GM10266 (cell line): Measurements from ENCODE around the gene IL12RB1.

Experiments used
- DNase-seq: peaks from one replicate; pipeline ENCODE4 v3.0.0; 2012; ENCODE audit errors: extremely low spot score
- CTCF ChIP-seq: IDR thresholded peaks from 2 replicates; pipeline ENCODE4 v1.5.1; 2012; ENCODE audit warnings: mild to moderate bottlenecking, low read depth; ENCODE audit not compliant: control insufficient read depth, insufficient read depth; ENCODE audit errors: missing control alignments

IL12RB1 gene

DNA sequence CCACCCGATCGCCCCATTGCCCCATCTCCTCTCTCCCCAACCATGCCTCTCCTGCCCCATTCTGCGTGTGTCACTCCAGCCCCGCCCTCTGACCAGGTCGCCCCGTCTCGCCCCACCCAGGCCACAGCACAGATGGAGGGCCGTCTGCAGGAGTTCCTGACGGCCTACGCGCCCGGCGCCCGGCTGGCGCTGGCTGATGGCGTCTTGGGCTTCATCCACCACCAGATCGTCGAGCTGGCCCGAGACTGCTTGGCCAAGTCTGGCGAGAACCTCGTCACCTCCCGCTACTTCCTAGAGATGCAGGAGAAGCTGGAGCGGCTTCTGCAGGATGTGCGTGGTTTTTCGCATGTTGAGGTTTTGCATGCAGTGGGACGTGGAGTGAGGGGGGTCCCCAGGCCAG is 37.1 kb upstream of the IL12RB1 start:
- TF ChIP-seq CTCF = no peak
- DNase-seq = no peak

GRCh38 chr19:18122860-18123795 is 36.4 kb upstream of the IL12RB1 start:
- TF ChIP-seq CTCF = no peak
- no peak for DNase-seq

DNA sequence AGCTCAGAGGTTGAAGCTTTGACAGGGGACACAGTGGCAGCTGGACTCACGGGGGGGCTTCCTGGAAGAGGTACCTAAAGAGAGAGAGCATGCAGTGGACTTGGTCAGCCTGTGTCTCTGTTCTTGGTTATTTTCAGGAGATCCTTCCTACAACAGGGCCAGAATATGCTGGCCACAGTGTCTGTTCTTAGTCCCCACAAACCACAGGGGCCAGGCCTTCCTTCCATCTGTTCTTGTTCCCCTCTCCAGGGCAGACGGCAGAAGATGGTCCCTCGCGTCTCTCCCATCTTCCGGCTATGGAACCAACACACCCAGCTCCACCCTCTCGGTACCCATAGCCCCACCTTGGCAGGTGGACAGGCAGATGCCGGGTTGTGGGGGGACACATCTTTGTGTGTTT is 35.7 kb upstream of the IL12RB1 start:
- no peak for DNase-seq
- no peak for TF ChIP-seq CTCF

GRCh38 chr19:18121166-18121565 is 34.4 kb upstream of the IL12RB1 start:
- DNase-seq = no peak
- no peak for TF ChIP-seq CTCF

- TF ChIP-seq CTCF = no peak
- no peak for DNase-seq
Measured at GRCh38 chr19:18120127-18120526, 33.4 kb upstream of the IL12RB1 start.

DNA sequence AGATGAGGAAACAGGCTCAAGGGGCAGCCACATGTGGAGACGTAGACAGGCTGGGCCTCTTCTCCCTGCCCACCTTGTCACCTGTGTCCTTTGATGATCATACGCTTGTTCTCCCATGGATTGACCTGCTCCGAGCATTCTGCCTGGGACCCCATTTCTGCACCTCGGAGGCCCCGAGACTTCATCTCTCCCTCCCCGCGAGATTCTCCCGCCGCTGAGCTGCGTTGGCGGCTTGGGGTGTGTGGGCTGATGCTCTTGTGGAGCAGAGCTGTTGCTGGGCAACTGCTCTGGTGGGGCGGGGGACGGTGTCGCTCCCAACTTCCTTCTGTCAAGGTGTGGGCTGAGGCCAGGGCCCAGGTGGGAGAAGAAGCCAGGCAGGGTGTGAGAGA is 33.0 kb upstream of the IL12RB1 start:
- DNase-seq = no peak
- no peak for TF ChIP-seq CTCF

DNA sequence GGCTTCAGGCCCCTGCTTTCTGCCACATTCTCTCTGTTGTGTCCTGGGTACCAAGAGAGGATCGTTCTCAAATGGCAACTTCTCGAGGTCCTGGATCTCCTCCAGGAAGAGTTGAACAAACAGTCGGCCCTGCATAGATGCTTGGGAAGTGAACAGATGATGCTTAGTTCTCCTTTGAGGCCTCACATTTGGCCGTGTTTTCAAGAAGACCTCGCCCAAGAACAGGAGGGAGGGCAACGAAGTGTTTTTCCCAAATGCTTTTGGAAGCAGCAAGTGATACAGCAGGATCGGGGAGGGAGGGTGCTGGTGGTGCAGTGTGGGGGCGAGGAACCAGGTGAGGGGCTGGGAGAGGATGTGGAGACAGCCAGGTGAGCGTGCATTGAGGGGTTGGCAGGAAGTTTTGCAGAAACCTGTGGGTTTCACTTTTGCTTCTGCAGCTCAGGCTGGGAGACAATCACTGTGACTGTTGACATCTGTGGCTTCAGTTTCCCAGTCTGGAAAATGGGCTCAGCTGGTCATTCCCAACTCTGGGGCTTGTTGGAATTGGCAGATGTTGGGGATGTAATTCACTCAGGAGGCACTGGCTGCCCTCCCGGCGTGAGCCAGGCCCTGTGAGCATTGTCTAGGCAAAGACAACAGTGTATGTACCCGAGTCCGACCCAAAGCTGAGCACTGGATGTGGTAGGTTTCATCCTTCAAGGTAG is 32.4 kb upstream of the IL12RB1 start:
- DNase-seq = no peak

More for the DNA sequence above, 32.4 kb upstream of the IL12RB1 start:
- TF ChIP-seq CTCF = no peak
